LNCAP (cell line): ENCODE data around the gene CNGB1.

ENCODE experiments used
- TF ChIP-seq, protein P1 (sequence below): fragments of 450-650 bp; IDR thresholded peaks from 2 replicates; pipeline ENCODE4 v1.5.1; 2017; ENCODE audit warnings: mild to moderate bottlenecking

Gene CNGB1

DNA sequence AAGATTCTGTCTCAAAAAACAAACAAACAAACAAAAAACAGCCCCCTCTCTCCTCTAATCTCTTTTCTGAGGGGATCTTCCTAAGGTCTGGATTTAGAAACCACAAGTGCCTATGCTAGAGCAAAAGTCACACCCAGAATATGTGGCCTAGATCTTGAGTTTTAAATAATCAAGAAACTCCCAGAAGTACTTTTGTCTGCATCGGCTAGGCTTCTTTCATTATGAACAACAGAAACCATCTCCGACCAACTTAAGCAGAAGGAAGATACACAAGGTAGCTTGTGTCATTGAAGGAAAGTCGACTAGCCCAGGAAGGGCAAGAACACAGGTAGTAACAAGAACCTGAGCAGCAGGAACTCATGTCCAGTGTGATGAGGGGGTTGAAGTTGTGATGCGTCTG is 94.7 kb downstream of the CNGB1 start:
- TF ChIP-seq, protein P1, sequence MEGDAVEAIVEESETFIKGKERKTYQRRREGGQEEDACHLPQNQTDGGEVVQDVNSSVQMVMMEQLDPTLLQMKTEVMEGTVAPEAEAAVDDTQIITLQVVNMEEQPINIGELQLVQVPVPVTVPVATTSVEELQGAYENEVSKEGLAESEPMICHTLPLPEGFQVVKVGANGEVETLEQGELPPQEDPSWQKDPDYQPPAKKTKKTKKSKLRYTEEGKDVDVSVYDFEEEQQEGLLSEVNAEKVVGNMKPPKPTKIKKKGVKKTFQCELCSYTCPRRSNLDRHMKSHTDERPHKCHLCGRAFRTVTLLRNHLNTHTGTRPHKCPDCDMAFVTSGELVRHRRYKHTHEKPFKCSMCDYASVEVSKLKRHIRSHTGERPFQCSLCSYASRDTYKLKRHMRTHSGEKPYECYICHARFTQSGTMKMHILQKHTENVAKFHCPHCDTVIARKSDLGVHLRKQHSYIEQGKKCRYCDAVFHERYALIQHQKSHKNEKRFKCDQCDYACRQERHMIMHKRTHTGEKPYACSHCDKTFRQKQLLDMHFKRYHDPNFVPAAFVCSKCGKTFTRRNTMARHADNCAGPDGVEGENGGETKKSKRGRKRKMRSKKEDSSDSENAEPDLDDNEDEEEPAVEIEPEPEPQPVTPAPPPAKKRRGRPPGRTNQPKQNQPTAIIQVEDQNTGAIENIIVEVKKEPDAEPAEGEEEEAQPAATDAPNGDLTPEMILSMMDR = no peak

- TF ChIP-seq, protein P1 = no peak
Observed at GRCh38 chr16:57875347-57875746, 95.6 kb downstream of the CNGB1 start.

GRCh38 chr16:57873218-57873617 is 97.7 kb downstream of the CNGB1 start:
- TF ChIP-seq, protein P1 = no peak

GRCh38 chr16:57871456-57871855 is 99.5 kb downstream of the CNGB1 start:
- TF ChIP-seq, protein P1 = no peak

DNA sequence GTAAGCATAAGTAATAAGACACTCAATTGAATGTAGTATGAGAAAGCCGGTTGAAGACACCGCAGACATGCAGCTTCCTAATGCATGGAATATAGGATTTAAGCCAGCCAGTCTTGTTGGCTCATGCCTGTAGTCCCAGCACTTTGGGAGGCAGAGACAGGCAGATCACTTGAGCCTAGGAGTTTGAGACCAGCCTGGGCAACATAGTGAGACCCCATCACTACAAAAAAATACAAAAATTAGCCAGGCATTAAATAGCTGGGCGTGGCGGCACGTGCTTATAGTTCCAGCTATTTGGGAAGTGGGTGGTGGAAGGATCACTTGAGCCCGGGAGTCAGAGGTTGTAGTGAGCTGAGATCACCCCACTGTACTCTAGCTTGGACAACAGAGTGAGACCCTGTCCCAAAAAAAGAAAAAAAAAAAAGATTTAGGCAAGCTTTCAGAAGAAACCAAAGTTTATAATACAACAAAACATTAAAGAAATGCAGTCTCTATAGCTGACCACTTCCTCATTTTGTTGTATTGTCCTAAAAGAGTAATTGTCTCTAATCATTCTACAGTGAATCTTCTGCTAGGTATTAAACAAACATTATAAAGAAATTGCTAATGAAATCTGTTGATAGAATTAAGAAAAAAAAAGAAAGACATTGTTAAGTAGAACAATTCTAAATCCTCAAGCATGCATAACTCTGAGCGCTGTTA is 100.0 kb downstream of the CNGB1 start:
- TF ChIP-seq, protein P1 = no peak

DNA sequence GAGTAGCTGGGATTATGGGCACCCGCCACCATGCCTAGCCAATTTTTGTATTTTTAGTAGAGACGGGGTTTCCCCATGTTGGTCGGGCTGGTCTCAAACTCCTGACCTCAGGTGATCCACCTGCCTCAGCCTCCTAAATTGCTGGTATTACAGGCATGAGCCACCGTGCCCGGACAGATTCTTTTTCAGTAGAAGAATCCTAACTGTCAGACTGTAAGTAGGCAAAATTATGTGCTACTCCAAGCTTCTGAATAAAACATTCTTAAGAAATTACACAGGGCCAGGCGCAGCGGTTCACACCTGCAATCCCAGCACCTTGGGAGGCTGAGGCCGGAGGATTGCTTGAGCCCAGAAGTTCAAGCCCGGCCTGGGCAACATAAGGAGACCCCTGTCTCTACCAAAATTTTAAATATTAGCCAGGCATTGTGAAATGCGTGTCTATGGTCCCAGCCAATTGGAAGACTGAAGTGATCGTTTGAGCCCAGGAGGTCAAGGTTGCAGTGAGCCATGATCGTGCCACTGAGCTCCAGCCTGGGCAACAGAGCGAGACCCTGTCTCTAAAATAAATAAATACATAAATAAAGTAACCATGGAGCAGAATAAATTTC is 101.9 kb downstream of the CNGB1 start:
- TF ChIP-seq, protein P1 = no peak

DNA sequence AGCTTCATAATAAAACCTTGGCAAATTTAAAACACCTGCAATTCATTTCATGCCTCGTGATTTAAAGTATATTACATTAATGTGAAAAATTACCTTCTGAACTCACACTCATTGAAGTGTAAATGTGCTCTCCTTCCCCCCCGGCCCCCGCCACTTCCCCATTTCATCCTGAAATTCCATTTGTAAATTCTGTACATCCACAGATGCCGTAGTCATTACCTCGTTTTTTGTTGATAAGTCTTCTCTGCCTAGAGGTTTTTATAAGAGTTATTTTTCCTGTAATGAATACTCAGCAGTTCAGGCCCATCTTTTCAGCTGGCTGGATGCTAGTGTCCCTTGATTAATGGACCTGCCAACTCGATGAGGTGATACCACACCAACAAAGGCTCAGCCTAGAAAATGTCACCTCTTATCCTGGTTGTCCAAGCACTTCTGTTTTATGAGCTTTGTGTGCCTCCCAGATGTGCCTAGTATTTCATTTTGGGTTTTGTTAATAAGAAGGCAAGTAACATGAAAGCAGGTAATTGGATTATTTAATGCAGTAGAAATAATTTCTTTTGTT is 103.8 kb downstream of the CNGB1 start:
- TF ChIP-seq, protein P1 = no peak
